HepG2 (cell line): ENCODE data around the gene CDK5RAP1. TPM values are rescaled to one million over a fixed set of nuclear protein-coding genes. Genes with fewer than 3 reads are reported as not detected.

Experiments
- ATF7-NPFF ChIP-seq: sonication (generic); formaldehyde crosslinking; IDR thresholded peaks from 2 replicates; pipeline ENCODE4 v1.8.1; 2023; ENCODE audit warnings: mild to moderate bottlenecking, low read depth, missing genetic modification reagents, moderate library complexity
- CREB1 ChIP-seq, 2 experiments: fragments of 450-650 bp in 1 of 2; IDR thresholded peaks; 2 replicates each; pipeline ENCODE4 v1.6.1; 2016 to 2017; ENCODE audit warnings: control low read depth in 1 of 2, mild to moderate bottlenecking in 1 of 2, missing compliant biosample characterization in 1 of 2, missing genetic modification characterization in 1 of 2
- CREB3 ChIP-seq: sonication (generic); formaldehyde crosslinking; IDR thresholded peaks from 2 replicates; pipeline ENCODE4 v1.5.0; 2020; ENCODE audit warnings: missing genetic modification reagents
- ESRRA ChIP-seq: sonication (generic); formaldehyde crosslinking; IDR thresholded peaks from 2 replicates; pipeline ENCODE4 v1.5.1; 2020; ENCODE audit warnings: mild to moderate bottlenecking, low read depth, missing genetic modification reagents
- GPBP1L1 ChIP-seq: sonication (generic); formaldehyde crosslinking; IDR thresholded peaks from 2 replicates; pipeline ENCODE4 v1.5.0; 2020; ENCODE audit warnings: mild to moderate bottlenecking, missing genetic modification reagents
- NFE2L1 ChIP-seq: sonication (generic); formaldehyde crosslinking; IDR thresholded peaks from 2 replicates; pipeline ENCODE4 v1.4.0; 2020; ENCODE audit warnings: missing genetic modification reagents, mild to moderate bottlenecking, borderline replicate concordance
- ONECUT2 ChIP-seq: sonication (generic); formaldehyde crosslinking; IDR thresholded peaks from 2 replicates; pipeline ENCODE4 v1.4.0; 2020; ENCODE audit warnings: missing genetic modification reagents
- PHF20 ChIP-seq: sonication (generic); formaldehyde crosslinking; IDR thresholded peaks from 2 replicates; pipeline ENCODE4 v1.5.0; 2020; ENCODE audit warnings: mild to moderate bottlenecking, missing genetic modification reagents
- POLR2AphosphoS5 ChIP-seq: IDR thresholded peaks from 2 replicates; pipeline ENCODE4 v1.6.1; 2012; ENCODE audit warnings: low read depth, low read length
- PREB ChIP-seq: sonication (generic); formaldehyde crosslinking; IDR thresholded peaks from 2 replicates; pipeline ENCODE4 v1.4.0; 2020; ENCODE audit warnings: missing genetic modification reagents
- RBM39 ChIP-seq: fragments of 200-400 bp; formaldehyde crosslinking; IDR thresholded peaks from one replicate; pipeline ENCODE4 v1.6.1; 2018; ENCODE audit warnings: antibody characterized with exemption, mild to moderate bottlenecking, low read depth, low read length; ENCODE audit not compliant: poor library complexity, severe bottlenecking
- REL ChIP-seq: sonication (generic); formaldehyde crosslinking; conservative IDR thresholded peaks from 2 replicates; pipeline ENCODE4 v1.8.0; 2022; ENCODE audit warnings: mild to moderate bottlenecking, missing genetic modification reagents, moderate library complexity
- RORA ChIP-seq: sonication (generic); formaldehyde crosslinking; IDR thresholded peaks from 2 replicates; pipeline ENCODE4 v1.5.0; 2020; ENCODE audit warnings: mild to moderate bottlenecking, missing genetic modification reagents, moderate library complexity
- SMAD1 ChIP-seq: sonication (generic); formaldehyde crosslinking; IDR thresholded peaks from 2 replicates; pipeline ENCODE4 v1.4.0; 2020; ENCODE audit warnings: missing genetic modification reagents, low read depth, mild to moderate bottlenecking, borderline replicate concordance
- SRSF9 ChIP-seq: fragments of 200-400 bp; formaldehyde crosslinking; IDR thresholded peaks from 2 replicates; pipeline ENCODE4 v1.6.1; 2018; ENCODE audit warnings: borderline replicate concordance, mild to moderate bottlenecking, low read depth, low read length; ENCODE audit not compliant: insufficient read depth, poor library complexity, severe bottlenecking
- ZBTB46 ChIP-seq: sonication (generic); formaldehyde crosslinking; IDR thresholded peaks from 2 replicates; pipeline ENCODE4 v1.4.0; 2020; ENCODE audit warnings: mild to moderate bottlenecking, missing genetic modification reagents, borderline replicate concordance
- ZNF276 ChIP-seq: sonication (generic); formaldehyde crosslinking; IDR thresholded peaks from 2 replicates; pipeline ENCODE4 v1.4.0; 2020; ENCODE audit warnings: mild to moderate bottlenecking, low read depth, missing genetic modification reagents
- ZNF282 ChIP-seq: fragments of 450-650 bp; IDR thresholded peaks from 2 replicates; pipeline ENCODE4 v1.6.1; 2018; ENCODE audit not compliant: partially characterized antibody
- ZNF382 ChIP-seq: sonication (generic); formaldehyde crosslinking; IDR thresholded peaks from 2 replicates; pipeline ENCODE4 v1.5.0; 2020; ENCODE audit warnings: missing genetic modification reagents, mild to moderate bottlenecking, borderline replicate concordance
- ZNF431 ChIP-seq: sonication (generic); formaldehyde crosslinking; IDR thresholded peaks from 2 replicates; pipeline ENCODE4 v1.9.0; 2022; ENCODE audit warnings: missing genetic modification reagents, low read depth, mild to moderate bottlenecking, borderline replicate concordance
- ZNF746 ChIP-seq: sonication (generic); formaldehyde crosslinking; IDR thresholded peaks from 2 replicates; pipeline ENCODE4 v1.8.0; 2022; ENCODE audit warnings: mild to moderate bottlenecking, missing genetic modification reagents
- polyA plus RNA-seq, 8 experiments: library from polyadenylated mRNA; depleted of rRNA in 3 of 8; stranded (reverse) in 7 of 8; unstranded in 1 of 8; fragments of >200 nt; fragmentation: Illumina TruSeq in 4 of 8; extraction: Trizol in 4 of 8; gene quantifications; 2 replicates each; pipeline versions ENCODE4 v1.2.1 to v1.2.3, GENCODE V29; 2011 to 2016; ENCODE audit warnings: low read depth in 4 of 8, missing spikeins in 1 of 8, mixed read lengths in 1 of 8; ENCODE audit not compliant: insufficient read depth in 1 of 8
- total RNA-seq, 5 experiments: library from RNA; depleted of rRNA; stranded (reverse); fragments of >200 nt; fragmentation: Illumina TruSeq; extraction: Trizol; gene quantifications; 2 replicates each; pipeline ENCODE4 v1.2.3, GENCODE V29; 2016; ENCODE audit warnings: low read depth in 1 of 5

Gene CDK5RAP1
- total and polyA plus RNA-seq, 2 of the 13 experiments (the other 11 are each of a cell fraction or from before 2014, with no cell fraction given) = 53.6 to 98.2 TPM

GRCh38 chr20:33373735-33374605 lies 27.3 kb downstream of the CDK5RAP1 start (continued):
- TF ChIP-seq ZBTB46 (no peak), ZNF382 (no peak), ZNF431 (CRISPR knock-in tag) (peak; percentile 50; the same call in 1 of the 2 replicates), GPBP1L1 (CRISPR knock-in tag) (no peak), ZNF282 (no peak), PHF20 (CRISPR knock-in tag) (no peak), ZNF746 (CRISPR knock-in tag) (peak; percentile 99), REL (CRISPR knock-in tag) (no peak), CREB3 (no peak), PREB (CRISPR knock-in tag) (no peak), ESRRA (CRISPR knock-in tag) (peak; percentile 47; the same call in 1 of the 2 replicates), POLR2AphosphoS5 (no peak), SRSF9 (no peak), CREB1 (IDR thresholded peaks at IDR 0.05) (peak; percentile 66), CREB1 (CRISPR knock-in tag; IDR thresholded peaks at IDR 0.05) (peak; percentile 84; the same call in 1 of the 2 replicates), ATF7-NPFF (peak; percentile 53; the same call in 1 of the 2 replicates), RORA (no peak), NFE2L1 (no peak), SMAD1 (CRISPR knock-in tag) (no peak), RBM39 (no peak), ONECUT2 (no peak), ZNF276 (no peak)
